ENCODE measurements around the gene DCHS2. TPM values are rescaled to one million over a fixed set of nuclear protein-coding genes. Genes with fewer than 3 reads are reported as not detected.

DCHS2 gene
- total RNA-seq, 2 donors from 2014 or later, result 0.13 to 0.24 TPM

GRCh38 chr4:154464654-154465053 is 26.9 kb downstream of the DCHS2 start:
- WGBS, 2 experiments (ENCODE audit: insufficient coverage in 1 of 2, insufficient read length in 1 of 2), result 94 to 100% methylated on average over 1 of the region's 1 CpG
- no peaks in the 10 kb centered on the region for H3K27me3 ChIP-seq (ENCODE audit: control insufficient read depth, insufficient read depth, low read length, poor library complexity, severe bottlenecking)
- H3K4me3 ChIP-seq (ENCODE audit: low read length), result no peak overlapping the region
- H3K9me3 ChIP-seq (ENCODE audit: control insufficient read depth, low read length), result no peaks in the 10 kb centered on the region
- no peaks in the 10 kb centered on the region for H3K27me3 Mint-ChIP-seq (ENCODE audit: insufficient read depth)
- TF ChIP-seq CTCF (conservative IDR thresholded peaks at IDR 0.05), result no peak
- DNase-seq, result no peak
- H3K36me3 Mint-ChIP-seq (ENCODE audit: low read depth), result no peaks in the 10 kb centered on the region
- no peak overlapping the region for H3K27ac Mint-ChIP-seq
- H3K36me3 ChIP-seq (ENCODE audit: control insufficient read depth, insufficient read depth, low read length), result no peaks in the 10 kb centered on the region
- no peaks in the 10 kb centered on the region for H3K9me3 Mint-ChIP-seq
- no peak overlapping the region for H3K4me3 Mint-ChIP-seq
- no peak overlapping the region for H3K27ac ChIP-seq (ENCODE audit: low read depth, low read length)
- no peaks in the 10 kb centered on the region for H3K4me1 ChIP-seq (ENCODE audit: control insufficient read depth, insufficient read depth, low read length)
- no peaks in the 10 kb centered on the region for H3K4me1 Mint-ChIP-seq
- H3K9ac ChIP-seq (ENCODE audit: extremely low read depth, low read length, poor library complexity, severe bottlenecking), result no peak overlapping the region

- Histone ChIP-seq H3K36me3 (ENCODE audit: control insufficient read depth, insufficient read depth, low read length) (no peaks in the 10 kb centered on the region), H3K27ac (ENCODE audit: low read depth, low read length) (no peak overlapping the region), H3K9me3 (ENCODE audit: control insufficient read depth, low read length) (no peaks in the 10 kb centered on the region), H3K9ac (ENCODE audit: extremely low read depth, low read length, poor library complexity, severe bottlenecking) (no peak overlapping the region), H3K27me3 (ENCODE audit: control insufficient read depth, insufficient read depth, low read length, poor library complexity, severe bottlenecking) (no peaks in the 10 kb centered on the region), H3K4me3 (ENCODE audit: low read length) (no peak overlapping the region), H3K4me1 (ENCODE audit: control insufficient read depth, insufficient read depth, low read length) (no peaks in the 10 kb centered on the region)
- H3K27ac Mint-ChIP-seq, result no peak overlapping the region
- H3K9me3 Mint-ChIP-seq, result no peaks in the 10 kb centered on the region
- no peak for DNase-seq
- no peaks in the 10 kb centered on the region for H3K36me3 Mint-ChIP-seq (ENCODE audit: low read depth)
- H3K4me1 Mint-ChIP-seq, result no peaks in the 10 kb centered on the region
- no peak for TF ChIP-seq CTCF (conservative IDR thresholded peaks at IDR 0.05)
- no peaks in the 10 kb centered on the region for H3K27me3 Mint-ChIP-seq (ENCODE audit: insufficient read depth)
- H3K4me3 Mint-ChIP-seq, result no peak overlapping the region
- 80 to 87% methylated on average over 1 to 3 of the region's 3 CpGs for WGBS, 2 experiments (ENCODE audit: insufficient coverage in 1 of 2, insufficient read length in 1 of 2)
These were observed 29.4 kb downstream of the DCHS2 start for GRCh38 chr4:154462081-154462810.

- H3K4me3 Mint-ChIP-seq, result no peak overlapping the region
- no peaks in the 10 kb centered on the region for H3K9me3 Mint-ChIP-seq
- H3K9me3 ChIP-seq (ENCODE audit: control insufficient read depth, low read length), result no peaks in the 10 kb centered on the region
- H3K36me3 ChIP-seq (ENCODE audit: control insufficient read depth, insufficient read depth, low read length), result no peaks in the 10 kb centered on the region
- H3K36me3 Mint-ChIP-seq (ENCODE audit: low read depth), result no peaks in the 10 kb centered on the region
- no peak for DNase-seq
- H3K4me1 Mint-ChIP-seq, result no peaks in the 10 kb centered on the region
- WGBS, 2 experiments (ENCODE audit: insufficient coverage in 1 of 2, insufficient read length in 1 of 2), result 87 to 89% methylated on average over 6 of the region's 6 CpGs
- no peak overlapping the region for H3K27ac Mint-ChIP-seq
- no peak overlapping the region for H3K4me3 ChIP-seq (ENCODE audit: low read length)
- H3K27me3 ChIP-seq (ENCODE audit: control insufficient read depth, insufficient read depth, low read length, poor library complexity, severe bottlenecking), result no peaks in the 10 kb centered on the region
- no peaks in the 10 kb centered on the region for H3K27me3 Mint-ChIP-seq (ENCODE audit: insufficient read depth)
- H3K27ac ChIP-seq (ENCODE audit: low read depth, low read length), result no peak overlapping the region
- H3K4me1 ChIP-seq (ENCODE audit: control insufficient read depth, insufficient read depth, low read length), result no peaks in the 10 kb centered on the region
- no peak overlapping the region for H3K9ac ChIP-seq (ENCODE audit: extremely low read depth, low read length, poor library complexity, severe bottlenecking)
- no peak for TF ChIP-seq CTCF (conservative IDR thresholded peaks at IDR 0.05)
These were observed 34.1 kb downstream of the DCHS2 start for GRCh38 chr4:154457471-154457870.
